Smooth muscle cell (in vitro differentiated cells): ENCODE results near the gene UAP1. TPM values are rescaled to one million over a fixed set of nuclear protein-coding genes. Genes with fewer than 3 reads are reported as not detected.
"Not testable (repeated sequence)": the region's sequence is repeated elsewhere in the genome, so short reads cannot be mapped to it uniquely, and the experiment has no call there.

Source experiments
- DNase-seq: peaks from one replicate; lab custom pipeline; 2025; ENCODE audit not compliant: unreplicated experiment; lab: John Stamatoyannopoulos, UW
- H2AFZ ChIP-seq: fragments of 200-600 bp; sonication (generic); 2 replicates; pipeline ENCODE4 v1.6.0; 2016; ENCODE audit warnings: antibody characterized with exemption, low read depth, mild to moderate bottlenecking
- H3F3A ChIP-seq: fragments of 200-600 bp; sonication (generic); 2 replicates; pipeline ENCODE4 v1.6.0; 2017; ENCODE audit warnings: antibody characterized with exemption, low read depth
- H3K27ac ChIP-seq: fragments of 200-600 bp; sonication (generic); 2 replicates; pipeline ENCODE4 v1.5.1; 2016; ENCODE audit warnings: low read depth, mild to moderate bottlenecking
- H3K27me3 ChIP-seq: fragments of 200-600 bp; sonication (generic); 2 replicates; pipeline ENCODE4 v1.6.1; 2016; ENCODE audit warnings: low read depth, mild to moderate bottlenecking
- H3K36me3 ChIP-seq: fragments of 200-600 bp; sonication (generic); 2 replicates; pipeline ENCODE4 v1.5.1; 2016; ENCODE audit warnings: low read depth
- H3K4me1 ChIP-seq: fragments of 200-600 bp; sonication (generic); 2 replicates; pipeline ENCODE4 v1.5.1; 2016; ENCODE audit warnings: low read depth
- H3K4me2 ChIP-seq: fragments of 200-600 bp; sonication (generic); 2 replicates; pipeline ENCODE4 v1.6.0; 2016; ENCODE audit warnings: mild to moderate bottlenecking
- H3K4me3 ChIP-seq: fragments of 200-600 bp; sonication (generic); 2 replicates; pipeline ENCODE4 v1.5.1; 2016; ENCODE audit warnings: mild to moderate bottlenecking
- H3K79me2 ChIP-seq: fragments of 200-600 bp; sonication (generic); 2 replicates; pipeline ENCODE4 v1.6.0; 2016; ENCODE audit warnings: low read depth, mild to moderate bottlenecking
- H3K9ac ChIP-seq: fragments of 200-600 bp; sonication (generic); 2 replicates; pipeline ENCODE4 v1.6.0; 2016; ENCODE audit warnings: low read depth
- H3K9me3 ChIP-seq: fragments of 200-600 bp; sonication (generic); replicated peaks from 2 replicates; pipeline ENCODE4 v1.5.1; 2016; ENCODE audit warnings: low read depth
- H4K20me1 ChIP-seq: fragments of 200-600 bp; sonication (generic); 2 replicates; pipeline ENCODE4 v1.6.0; 2016; ENCODE audit warnings: low read depth
- WGBS: methylation state at CpG from one replicate; pipeline ENCODE4 v1.1.7; 2016; ENCODE audit warnings: low lambda C conversion rate; 5-methylcytosine and 5-hydroxymethylcytosine counted together
- polyA plus RNA-seq: library from polyadenylated mRNA; unstranded; fragments of >200 nt; fragmentation: Nextera tagmentation; extraction: Ambion mirVana; gene quantifications from 2 replicates; pipeline ENCODE4 v1.2.1, GENCODE V29; 2016
- total RNA-seq: library from RNA; depleted of rRNA; stranded (reverse); fragments of >200 nt; gene quantifications from 2 replicates; pipeline ENCODE4 v1.2.3, GENCODE V29; 2014
- TF ChIP-seq, protein P1 (sequence below): fragments of 200-600 bp; sonication (generic); IDR thresholded peaks from 2 replicates; pipeline ENCODE4 v1.5.1; 2017; ENCODE audit warnings: borderline replicate concordance, mild to moderate bottlenecking, antibody characterized with exemption; ENCODE audit not compliant: insufficient read depth, poor library complexity, severe bottlenecking

UAP1 gene
- total and polyA plus RNA-seq, 2 experiments from 2014 or later: 64.2 to 83.8 TPM

DNA sequence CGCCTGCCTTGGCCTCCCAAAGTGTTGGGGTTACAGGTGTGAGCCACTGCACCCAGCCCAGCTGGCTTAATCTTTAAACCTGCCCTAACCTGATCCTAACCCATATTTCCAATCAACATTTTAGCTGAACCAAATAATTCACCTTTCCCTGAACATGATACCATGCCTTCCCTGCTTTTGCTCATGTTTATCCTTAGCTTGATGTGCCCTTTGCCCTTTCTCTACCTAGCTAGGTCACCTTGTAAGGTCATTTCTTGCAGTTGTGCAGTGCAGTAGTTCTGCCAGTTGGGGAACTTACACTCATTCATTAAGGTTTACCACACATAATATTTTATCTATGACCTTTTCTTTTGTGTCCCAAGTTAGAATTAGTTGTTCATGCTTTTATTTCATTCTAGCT is 5.3 kb downstream of the UAP1 start:
- H4K20me1 ChIP-seq: peaks cover 99% of the 10 kb centered on the region
- H3K4me3 ChIP-seq: no peak overlapping the region
- peaks cover 60% of the 10 kb centered on the region for H3K79me2 ChIP-seq
- no peaks in the 10 kb centered on the region for H3F3A ChIP-seq
- no peak overlapping the region for H3K27ac ChIP-seq
- no peaks in the 10 kb centered on the region for H3K9me3 ChIP-seq
- peaks cover 14% of the 10 kb centered on the region for H3K4me1 ChIP-seq
- no peak overlapping the region for H3K4me2 ChIP-seq
- no peak overlapping the region for H3K9ac ChIP-seq
- no peak overlapping the region for H2AFZ ChIP-seq
- DNase-seq: no peak
- WGBS: 100% methylated on average over 1 of the region's 1 CpG
- H3K27me3 ChIP-seq: no peaks in the 10 kb centered on the region
- peaks cover 6% of the 10 kb centered on the region for H3K36me3 ChIP-seq
- TF ChIP-seq, protein P1, sequence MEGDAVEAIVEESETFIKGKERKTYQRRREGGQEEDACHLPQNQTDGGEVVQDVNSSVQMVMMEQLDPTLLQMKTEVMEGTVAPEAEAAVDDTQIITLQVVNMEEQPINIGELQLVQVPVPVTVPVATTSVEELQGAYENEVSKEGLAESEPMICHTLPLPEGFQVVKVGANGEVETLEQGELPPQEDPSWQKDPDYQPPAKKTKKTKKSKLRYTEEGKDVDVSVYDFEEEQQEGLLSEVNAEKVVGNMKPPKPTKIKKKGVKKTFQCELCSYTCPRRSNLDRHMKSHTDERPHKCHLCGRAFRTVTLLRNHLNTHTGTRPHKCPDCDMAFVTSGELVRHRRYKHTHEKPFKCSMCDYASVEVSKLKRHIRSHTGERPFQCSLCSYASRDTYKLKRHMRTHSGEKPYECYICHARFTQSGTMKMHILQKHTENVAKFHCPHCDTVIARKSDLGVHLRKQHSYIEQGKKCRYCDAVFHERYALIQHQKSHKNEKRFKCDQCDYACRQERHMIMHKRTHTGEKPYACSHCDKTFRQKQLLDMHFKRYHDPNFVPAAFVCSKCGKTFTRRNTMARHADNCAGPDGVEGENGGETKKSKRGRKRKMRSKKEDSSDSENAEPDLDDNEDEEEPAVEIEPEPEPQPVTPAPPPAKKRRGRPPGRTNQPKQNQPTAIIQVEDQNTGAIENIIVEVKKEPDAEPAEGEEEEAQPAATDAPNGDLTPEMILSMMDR: no peak

DNA sequence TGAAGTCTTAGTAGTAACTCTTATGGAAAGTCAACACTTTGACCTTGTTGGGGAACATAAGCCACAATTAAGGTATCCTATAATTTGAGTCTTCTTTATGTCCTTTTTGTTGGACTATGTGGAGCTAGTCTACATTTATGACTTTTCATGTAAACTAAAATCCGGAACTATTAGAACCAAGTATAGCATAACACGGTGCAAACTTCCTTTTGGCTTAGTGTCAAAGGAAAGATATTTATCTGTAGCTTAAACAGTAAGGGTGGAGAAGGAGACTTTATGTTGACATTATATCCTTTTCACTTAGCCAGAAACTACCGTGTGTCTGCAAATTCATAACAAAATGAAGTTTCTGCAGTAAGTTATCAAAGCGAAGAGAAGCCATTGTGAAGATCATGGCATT is 7.3 kb downstream of the UAP1 start:
- H3K27ac ChIP-seq: no peak overlapping the region
- H4K20me1 ChIP-seq: peaks cover 100% of the 10 kb centered on the region
- no peaks in the 10 kb centered on the region for H3K9me3 ChIP-seq
- no peak overlapping the region for H3K9ac ChIP-seq
- H3K27me3 ChIP-seq: no peaks in the 10 kb centered on the region
- H3F3A ChIP-seq: no peaks in the 10 kb centered on the region
- DNase-seq: no peak
- peaks cover 5% of the 10 kb centered on the region for H3K4me1 ChIP-seq
- H3K4me2 ChIP-seq: no peak overlapping the region
- H3K4me3 ChIP-seq: no peak overlapping the region
- H3K79me2 ChIP-seq: peaks cover 51% of the 10 kb centered on the region
- no peak overlapping the region for H2AFZ ChIP-seq
- peaks cover 6% of the 10 kb centered on the region for H3K36me3 ChIP-seq
- TF ChIP-seq, protein P1: no peak
- 95% methylated on average over 4 of the region's 4 CpGs for WGBS

DNA sequence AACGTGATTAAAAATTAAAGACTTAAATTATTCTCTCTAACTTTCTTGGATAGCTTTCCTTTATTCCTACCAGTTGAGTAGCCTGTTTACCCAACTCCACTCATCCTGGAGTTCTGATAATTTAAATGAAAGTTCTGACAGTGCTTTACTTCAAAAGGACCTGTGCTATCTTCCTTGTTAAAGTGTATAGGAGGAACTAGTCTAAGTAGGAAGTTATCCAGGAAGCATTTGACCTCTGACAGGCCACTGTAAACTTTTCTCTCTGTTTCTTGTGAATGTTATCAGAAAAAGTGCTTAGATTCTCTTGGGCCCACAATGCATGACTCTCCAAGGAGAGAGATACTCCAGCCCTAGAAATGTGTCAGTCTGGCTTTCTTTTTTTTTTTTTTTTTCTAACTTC is 9.2 kb downstream of the UAP1 start:
- peaks cover 40% of the 10 kb centered on the region for H3K79me2 ChIP-seq
- H4K20me1 ChIP-seq: peaks cover 100% of the 10 kb centered on the region
- H3K9ac ChIP-seq: no peak overlapping the region
- DNase-seq: no peak
- H3K4me2 ChIP-seq: no peak overlapping the region
- H3K4me3 ChIP-seq: no peak overlapping the region
- H3K27me3 ChIP-seq: no peaks in the 10 kb centered on the region
- H3K4me1 ChIP-seq: no peaks in the 10 kb centered on the region
- WGBS: 96% methylated on average over 1 of the region's 1 CpG
- H3K27ac ChIP-seq: no peak overlapping the region
- H3K9me3 ChIP-seq: no peaks in the 10 kb centered on the region
- no peaks in the 10 kb centered on the region for H3F3A ChIP-seq
- TF ChIP-seq, protein P1: no peak
- no peak overlapping the region for H2AFZ ChIP-seq
- H3K36me3 ChIP-seq: peaks cover 6% of the 10 kb centered on the region

DNA sequence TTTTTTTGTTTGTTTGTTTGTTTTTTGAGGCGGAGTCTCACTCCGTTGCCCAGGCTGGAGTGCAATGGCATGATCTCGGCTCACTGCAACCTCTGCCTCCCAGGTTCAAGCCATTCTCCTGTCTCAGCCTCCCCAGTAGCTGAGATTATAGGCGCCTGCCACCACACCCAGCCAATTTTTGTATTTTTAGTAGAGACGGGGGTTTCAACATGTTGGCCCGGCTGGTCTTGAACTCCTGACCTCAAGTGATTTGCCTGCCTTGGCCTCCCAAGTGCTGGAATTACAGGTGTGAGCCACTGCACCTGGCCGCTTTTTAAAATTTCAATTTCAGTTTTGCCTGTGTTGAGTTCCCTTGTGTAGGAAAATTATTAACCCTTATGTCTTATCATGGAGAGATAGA is 9.6 kb downstream of the UAP1 start:
- H2AFZ ChIP-seq, H3K27ac ChIP-seq, H3F3A ChIP-seq, H3K27me3 ChIP-seq, H3K4me2 ChIP-seq, H3K36me3 ChIP-seq, H3K9me3 ChIP-seq, H3K4me3 ChIP-seq, DNase-seq, H3K9ac ChIP-seq, H3K4me1 ChIP-seq: not testable (repeated sequence)
- H4K20me1 ChIP-seq: peaks cover 100% of the 10 kb centered on the region
- H3K79me2 ChIP-seq: peaks cover 37% of the 10 kb centered on the region
- WGBS: 95% methylated on average over 7 of the region's 7 CpGs
